Measurements from ENCODE around the gene PRR36. TPM values are rescaled to one million over a fixed set of nuclear protein-coding genes. Genes with fewer than 3 reads are reported as not detected.

PRR36 gene
- total RNA-seq, 1 donor from 2014 or later = 0.07 TPM

DNA sequence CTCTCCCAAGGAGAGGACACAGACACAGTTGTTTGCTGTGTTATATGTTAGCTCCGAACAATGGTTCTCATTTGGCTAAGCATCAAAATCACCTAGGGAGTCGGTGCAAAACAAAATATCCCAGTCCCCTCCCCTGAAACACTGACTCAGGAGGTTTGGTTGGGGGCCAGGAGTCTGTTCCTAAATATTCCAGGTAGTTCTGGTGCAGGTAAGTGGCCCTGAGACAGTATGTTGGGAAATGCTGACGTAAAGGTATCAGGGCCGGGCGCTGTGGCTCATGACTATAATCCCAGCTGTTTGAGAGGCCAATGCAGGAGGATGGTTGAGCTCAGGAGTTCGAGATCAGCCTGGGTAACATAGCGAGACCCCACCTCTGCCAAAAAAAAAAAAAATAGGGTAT, 27.1 kb upstream of the PRR36 start:
- H3F3A ChIP-seq (ENCODE audit: low read depth) = peaks cover 9% of the 10 kb centered on the region
- TF ChIP-seq, protein P1, sequence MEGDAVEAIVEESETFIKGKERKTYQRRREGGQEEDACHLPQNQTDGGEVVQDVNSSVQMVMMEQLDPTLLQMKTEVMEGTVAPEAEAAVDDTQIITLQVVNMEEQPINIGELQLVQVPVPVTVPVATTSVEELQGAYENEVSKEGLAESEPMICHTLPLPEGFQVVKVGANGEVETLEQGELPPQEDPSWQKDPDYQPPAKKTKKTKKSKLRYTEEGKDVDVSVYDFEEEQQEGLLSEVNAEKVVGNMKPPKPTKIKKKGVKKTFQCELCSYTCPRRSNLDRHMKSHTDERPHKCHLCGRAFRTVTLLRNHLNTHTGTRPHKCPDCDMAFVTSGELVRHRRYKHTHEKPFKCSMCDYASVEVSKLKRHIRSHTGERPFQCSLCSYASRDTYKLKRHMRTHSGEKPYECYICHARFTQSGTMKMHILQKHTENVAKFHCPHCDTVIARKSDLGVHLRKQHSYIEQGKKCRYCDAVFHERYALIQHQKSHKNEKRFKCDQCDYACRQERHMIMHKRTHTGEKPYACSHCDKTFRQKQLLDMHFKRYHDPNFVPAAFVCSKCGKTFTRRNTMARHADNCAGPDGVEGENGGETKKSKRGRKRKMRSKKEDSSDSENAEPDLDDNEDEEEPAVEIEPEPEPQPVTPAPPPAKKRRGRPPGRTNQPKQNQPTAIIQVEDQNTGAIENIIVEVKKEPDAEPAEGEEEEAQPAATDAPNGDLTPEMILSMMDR (IDR thresholded peaks at IDR 0.05) = no peak
- TF ChIP-seq EZH2phosphoT487 (IDR thresholded peaks at IDR 0.05) (no peak), EZH2 (IDR thresholded peaks at IDR 0.05) (no peak)
- H3K36me3 ChIP-seq = no peaks in the 10 kb centered on the region
- H3K36me3 Mint-ChIP-seq = peaks cover 2% of the 10 kb centered on the region
- no peaks in the 10 kb centered on the region for H3K9me3 ChIP-seq (ENCODE audit: low read depth)
- no peak overlapping the region for H2AFZ ChIP-seq (replicated peaks)
- H3K27ac Mint-ChIP-seq = no peak overlapping the region
- peaks cover 23% of the 10 kb centered on the region for H3K79me2 ChIP-seq (ENCODE audit: low read depth)
- H3K9ac ChIP-seq = no peak overlapping the region
- H3K4me3 Mint-ChIP-seq = no peak overlapping the region
- no peak overlapping the region for H3K4me2 ChIP-seq
- H3K9me3 Mint-ChIP-seq = no peaks in the 10 kb centered on the region
- peaks cover 5% of the 10 kb centered on the region for H3K27me3 ChIP-seq
- H4K20me1 ChIP-seq (ENCODE audit: low read depth) = peaks cover 23% of the 10 kb centered on the region
- peaks cover 20% of the 10 kb centered on the region for H3K4me1 Mint-ChIP-seq
- H3K27me3 Mint-ChIP-seq (ENCODE audit: insufficient read depth, low read depth) = peaks cover 7% of the 10 kb centered on the region
- peaks cover 11% of the 10 kb centered on the region for H3K4me1 ChIP-seq
- DNase-seq (ENCODE audit: low spot score) = no peak
- no peak overlapping the region for H3K27ac ChIP-seq
- no peak overlapping the region for H3K4me3 ChIP-seq

DNA sequence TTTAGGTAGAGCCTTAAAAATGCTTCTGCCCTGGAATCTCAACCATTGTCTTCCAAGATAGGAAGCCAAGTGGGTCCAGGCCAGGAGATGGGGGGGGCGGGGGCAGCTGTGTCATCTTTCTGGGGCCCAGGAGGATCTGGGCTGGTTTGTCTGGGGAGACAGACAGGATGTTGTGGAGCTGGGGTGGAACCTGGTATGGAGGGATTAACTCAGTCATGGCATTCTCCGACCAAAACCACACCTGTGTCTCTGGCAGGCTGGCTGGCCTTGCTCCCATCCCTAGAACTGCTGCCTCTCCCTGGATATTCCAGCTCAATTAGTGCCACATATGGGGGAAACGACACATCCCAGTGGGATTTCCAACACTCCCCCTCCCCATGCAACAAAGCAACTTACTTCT, 26.7 kb upstream of the PRR36 start:
- H3K9ac ChIP-seq = no peak overlapping the region
- no peak overlapping the region for H3K4me3 ChIP-seq
- no peak overlapping the region for H3K4me3 Mint-ChIP-seq
- H3K9me3 Mint-ChIP-seq = no peaks in the 10 kb centered on the region
- no peak overlapping the region for H2AFZ ChIP-seq (replicated peaks)
- no peak overlapping the region for H3K4me2 ChIP-seq
- H3K27me3 ChIP-seq = peaks cover 5% of the 10 kb centered on the region
- H3K36me3 ChIP-seq = no peaks in the 10 kb centered on the region
- peaks cover 11% of the 10 kb centered on the region for H3K4me1 ChIP-seq
- TF ChIP-seq, protein P1 (IDR thresholded peaks at IDR 0.05) = no peak
- TF ChIP-seq EZH2phosphoT487 (IDR thresholded peaks at IDR 0.05) (no peak), EZH2 (IDR thresholded peaks at IDR 0.05) (no peak)
- no peak overlapping the region for H3K27ac ChIP-seq
- H4K20me1 ChIP-seq (ENCODE audit: low read depth) = peaks cover 19% of the 10 kb centered on the region
- peaks cover 9% of the 10 kb centered on the region for H3F3A ChIP-seq (ENCODE audit: low read depth)
- peaks cover 2% of the 10 kb centered on the region for H3K36me3 Mint-ChIP-seq
- H3K27me3 Mint-ChIP-seq (ENCODE audit: insufficient read depth, low read depth) = peaks cover 7% of the 10 kb centered on the region
- H3K79me2 ChIP-seq (ENCODE audit: low read depth) = peaks cover 19% of the 10 kb centered on the region
- DNase-seq (ENCODE audit: low spot score) = no peak
- H3K27ac Mint-ChIP-seq = no peak overlapping the region
- H3K4me1 Mint-ChIP-seq = peaks cover 20% of the 10 kb centered on the region
- H3K9me3 ChIP-seq (ENCODE audit: low read depth) = no peaks in the 10 kb centered on the region

DNA sequence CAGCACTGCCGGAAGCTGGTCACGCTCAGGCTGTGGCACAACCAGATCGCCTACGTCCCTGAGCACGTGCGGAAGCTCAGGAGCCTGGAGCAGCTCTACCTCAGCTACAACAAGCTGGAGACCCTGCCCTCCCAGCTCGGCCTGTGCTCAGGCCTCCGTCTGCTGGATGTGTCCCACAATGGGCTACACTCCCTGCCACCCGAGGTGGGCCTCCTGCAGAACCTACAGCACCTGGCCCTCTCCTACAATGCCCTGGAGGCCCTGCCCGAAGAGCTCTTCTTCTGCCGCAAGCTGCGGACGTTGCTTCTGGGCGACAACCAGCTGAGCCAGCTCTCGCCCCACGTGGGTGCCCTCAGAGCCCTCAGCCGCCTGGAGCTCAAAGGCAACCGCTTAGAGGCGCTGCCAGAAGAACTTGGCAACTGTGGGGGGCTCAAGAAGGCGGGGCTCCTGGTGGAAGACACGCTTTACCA, 26.2 kb upstream of the PRR36 start:
- H3F3A ChIP-seq (ENCODE audit: low read depth) = peaks cover 9% of the 10 kb centered on the region
- H3K36me3 ChIP-seq = no peaks in the 10 kb centered on the region
- H3K36me3 Mint-ChIP-seq = no peaks in the 10 kb centered on the region
- peaks cover 11% of the 10 kb centered on the region for H3K4me1 ChIP-seq
- H3K27me3 Mint-ChIP-seq (ENCODE audit: insufficient read depth, low read depth) = peaks cover 7% of the 10 kb centered on the region
- H3K4me3 ChIP-seq = no peak overlapping the region
- H3K4me3 Mint-ChIP-seq = no peak overlapping the region
- H3K27ac ChIP-seq = no peak overlapping the region
- H2AFZ ChIP-seq (replicated peaks) = no peak overlapping the region
- H3K9me3 Mint-ChIP-seq = no peaks in the 10 kb centered on the region
- H3K9ac ChIP-seq = no peak overlapping the region
- H3K79me2 ChIP-seq (ENCODE audit: low read depth) = peaks cover 14% of the 10 kb centered on the region
- DNase-seq (ENCODE audit: low spot score) = no peak
- no peaks in the 10 kb centered on the region for H3K9me3 ChIP-seq (ENCODE audit: low read depth)
- H3K27me3 ChIP-seq = peaks cover 5% of the 10 kb centered on the region
- no peak overlapping the region for H3K27ac Mint-ChIP-seq
- H3K4me1 Mint-ChIP-seq = peaks cover 16% of the 10 kb centered on the region
- H4K20me1 ChIP-seq (ENCODE audit: low read depth) = peaks cover 14% of the 10 kb centered on the region
- no peak overlapping the region for H3K4me2 ChIP-seq
- TF ChIP-seq EZH2 (IDR thresholded peaks at IDR 0.05) (no peak), EZH2phosphoT487 (IDR thresholded peaks at IDR 0.05) (no peak)
- TF ChIP-seq, protein P1 (IDR thresholded peaks at IDR 0.05) = no peak

Data from neural progenitor cell (in vitro differentiated cells).